Lower leg skin (tissue), 3 donors: ENCODE results near the gene STAP2.
"Not testable (repeated sequence)": the region's sequence is repeated elsewhere in the genome, so short reads cannot be mapped to it uniquely, and the experiment has no call there.

Source experiments
- CTCF ChIP-seq, 3 donors: fragments of 450-650 bp; IDR thresholded peaks; one replicate each; pipeline ENCODE4 v1.5.1; 2016; ENCODE audit warnings: antibody characterized with exemption in 3 of 3, mild to moderate bottlenecking in 3 of 3, moderate library complexity in 2 of 3
- POLR2A ChIP-seq, 2 donors: fragments of 450-650 bp; IDR thresholded peaks; one replicate each; pipeline ENCODE4 v1.6.1; 2016 to 2017; ENCODE audit warnings: antibody characterized with exemption in 2 of 2, mild to moderate bottlenecking in 1 of 2, moderate library complexity in 1 of 2

GRCh38 chr19:4349225-4349624, 10.6 kb upstream of the STAP2 start:
- TF ChIP-seq CTCF, POLR2A (IDR thresholded peaks at IDR 0.05): not testable (repeated sequence)
